ENCODE results near the gene PPP2R5C. TPM values are rescaled to one million over a fixed set of nuclear protein-coding genes. Genes with fewer than 3 reads are reported as not detected.

Gene PPP2R5C
- total and polyA plus RNA-seq, 2 donors from 2014 or later = 65.6 to 129 TPM

- intact Hi-C loops (cut with DNase I) = no loop called here
- H3K27ac ChIP-seq (ENCODE audit: low read depth in 2 of 2, low read length in 2 of 2) = no peak overlapping the region
- no peak overlapping the region for H3K4me3 ChIP-seq (ENCODE audit: low read length in 3 of 3)
- DNase-seq (no peak), FAIRE-seq (no peak)
- H3K4me1 ChIP-seq (ENCODE audit: control insufficient read depth in 2 of 3, insufficient read depth in 2 of 3, low read depth in 1 of 3, low read length in 3 of 3) = no peaks in the 10 kb centered on the region
- H3K9me3 ChIP-seq (ENCODE audit: control insufficient read depth in 2 of 3, insufficient read depth in 1 of 3, low read length in 3 of 3) = no peaks in the 10 kb centered on the region
- H3K27me3 ChIP-seq (ENCODE audit: control insufficient read depth, insufficient read depth, low read length) = no peaks in the 10 kb centered on the region
- H3K9ac ChIP-seq (ENCODE audit: low read length in 3 of 3) = no peak overlapping the region
- TF ChIP-seq, protein P1, sequence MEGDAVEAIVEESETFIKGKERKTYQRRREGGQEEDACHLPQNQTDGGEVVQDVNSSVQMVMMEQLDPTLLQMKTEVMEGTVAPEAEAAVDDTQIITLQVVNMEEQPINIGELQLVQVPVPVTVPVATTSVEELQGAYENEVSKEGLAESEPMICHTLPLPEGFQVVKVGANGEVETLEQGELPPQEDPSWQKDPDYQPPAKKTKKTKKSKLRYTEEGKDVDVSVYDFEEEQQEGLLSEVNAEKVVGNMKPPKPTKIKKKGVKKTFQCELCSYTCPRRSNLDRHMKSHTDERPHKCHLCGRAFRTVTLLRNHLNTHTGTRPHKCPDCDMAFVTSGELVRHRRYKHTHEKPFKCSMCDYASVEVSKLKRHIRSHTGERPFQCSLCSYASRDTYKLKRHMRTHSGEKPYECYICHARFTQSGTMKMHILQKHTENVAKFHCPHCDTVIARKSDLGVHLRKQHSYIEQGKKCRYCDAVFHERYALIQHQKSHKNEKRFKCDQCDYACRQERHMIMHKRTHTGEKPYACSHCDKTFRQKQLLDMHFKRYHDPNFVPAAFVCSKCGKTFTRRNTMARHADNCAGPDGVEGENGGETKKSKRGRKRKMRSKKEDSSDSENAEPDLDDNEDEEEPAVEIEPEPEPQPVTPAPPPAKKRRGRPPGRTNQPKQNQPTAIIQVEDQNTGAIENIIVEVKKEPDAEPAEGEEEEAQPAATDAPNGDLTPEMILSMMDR (IDR thresholded peaks at IDR 0.05; ENCODE audit: borderline replicate concordance, extremely low read depth, insufficient read depth) = no peak
- peaks cover 0 to 30% (median 14%) of the 10 kb centered on the region in 3 donors for H3K36me3 ChIP-seq (ENCODE audit: control insufficient read depth in 2 of 3, insufficient read depth in 3 of 3, low read length in 3 of 3)
These were observed 151.3 kb downstream of the PPP2R5C start for GRCh38 chr14:101912841-101913240.

DNA sequence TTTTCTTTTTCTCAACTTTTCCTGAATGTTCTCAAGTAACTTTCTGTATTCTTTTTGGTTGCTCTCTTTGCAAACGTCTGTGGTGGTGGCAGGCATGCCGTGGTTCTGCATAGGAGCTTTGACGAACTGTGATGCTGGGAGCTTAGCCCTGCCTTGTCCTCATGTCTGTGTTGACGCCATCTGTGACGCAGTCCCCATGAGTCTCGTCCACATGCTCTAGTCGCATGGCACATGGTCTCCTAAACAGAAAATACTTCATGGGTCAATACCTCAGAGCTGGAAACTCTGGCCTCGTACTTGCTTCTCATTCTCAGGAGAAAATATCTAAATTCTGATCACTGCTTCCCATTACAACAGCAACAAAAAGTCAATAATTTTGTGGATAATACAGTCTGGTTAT is 152.6 kb downstream of the PPP2R5C start:
- H3K9ac ChIP-seq (ENCODE audit: low read length in 3 of 3) = no peak overlapping the region
- DNase-seq (no peak), FAIRE-seq (no peak)
- TF ChIP-seq, protein P1 (IDR thresholded peaks at IDR 0.05; ENCODE audit: borderline replicate concordance, extremely low read depth, insufficient read depth) = no peak
- H3K36me3 ChIP-seq (ENCODE audit: control insufficient read depth in 2 of 3, insufficient read depth in 3 of 3, low read length in 3 of 3) = peaks cover 0 to 27% (median 11%) of the 10 kb centered on the region in 3 donors
- intact Hi-C loops (cut with DNase I) = no loop called here
- H3K27me3 ChIP-seq (ENCODE audit: control insufficient read depth, insufficient read depth, low read length) = no peaks in the 10 kb centered on the region
- no peaks in the 10 kb centered on the region for H3K4me1 ChIP-seq (ENCODE audit: control insufficient read depth in 2 of 3, insufficient read depth in 2 of 3, low read depth in 1 of 3, low read length in 3 of 3)
- H3K27ac ChIP-seq (ENCODE audit: low read depth in 2 of 2, low read length in 2 of 2) = no peak overlapping the region
- no peaks in the 10 kb centered on the region for H3K9me3 ChIP-seq (ENCODE audit: control insufficient read depth in 2 of 3, insufficient read depth in 1 of 3, low read length in 3 of 3)
- no peak overlapping the region for H3K4me3 ChIP-seq (ENCODE audit: low read length in 3 of 3)

DNA sequence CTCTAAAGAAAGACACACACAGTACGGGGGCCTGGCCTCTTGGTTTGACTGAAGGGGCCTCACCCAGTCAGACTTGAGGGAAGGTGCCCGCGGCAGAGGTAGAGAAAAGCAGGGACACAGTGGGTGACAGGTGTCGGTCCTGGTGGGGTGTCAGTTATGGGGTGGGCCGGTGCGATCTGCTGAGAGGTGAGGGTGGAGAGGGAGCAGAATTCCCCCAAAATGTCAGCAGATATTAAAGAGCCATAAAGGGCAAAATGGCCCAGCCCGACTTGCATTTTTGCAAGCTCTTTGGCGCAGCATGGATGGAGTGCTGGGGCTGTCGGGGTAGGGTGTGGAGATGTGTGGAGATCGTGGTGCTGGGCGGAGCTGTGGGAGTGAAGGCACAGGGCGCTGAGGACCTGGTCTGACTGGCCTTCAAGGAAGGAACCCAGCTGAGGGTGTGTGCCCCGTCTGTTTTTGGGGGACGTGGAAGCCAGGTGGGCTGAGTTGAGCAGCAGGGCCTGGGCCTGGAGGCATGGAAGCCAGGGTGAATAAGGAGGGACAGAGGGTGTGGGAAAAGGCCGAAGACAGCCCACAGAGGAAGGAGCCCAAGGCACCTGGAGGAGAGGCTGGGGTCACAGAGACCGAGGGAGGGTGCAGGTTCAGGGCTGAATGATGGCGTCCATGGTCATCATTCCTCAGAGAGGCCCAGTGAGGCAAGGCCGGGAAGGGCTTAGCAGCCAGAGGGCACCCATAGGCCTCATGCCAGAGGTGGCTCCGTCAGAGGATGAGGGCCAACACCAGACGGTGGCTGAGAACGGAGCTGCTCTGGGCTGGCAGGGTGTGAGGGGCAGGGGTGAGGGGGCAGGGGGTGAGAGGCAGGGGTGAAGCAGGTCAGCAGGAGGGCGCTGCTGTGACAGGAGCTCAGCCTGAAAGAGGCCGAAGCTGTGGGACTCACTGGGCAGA is 154.6 kb downstream of the PPP2R5C start:
- Histone ChIP-seq H3K27me3 (ENCODE audit: control insufficient read depth, insufficient read depth, low read length) (no peaks in the 10 kb centered on the region), H3K4me3 (ENCODE audit: low read length in 3 of 3) (no peak overlapping the region), H3K36me3 (ENCODE audit: control insufficient read depth in 2 of 3, insufficient read depth in 3 of 3, low read length in 3 of 3) (peaks cover 0 to 16% (median 11%) of the 10 kb centered on the region in 3 donors), H3K4me1 (ENCODE audit: control insufficient read depth in 2 of 3, insufficient read depth in 2 of 3, low read depth in 1 of 3, low read length in 3 of 3) (no peaks in the 10 kb centered on the region), H3K27ac (ENCODE audit: low read depth in 2 of 2, low read length in 2 of 2) (no peak overlapping the region), H3K9me3 (ENCODE audit: control insufficient read depth in 2 of 3, insufficient read depth in 1 of 3, low read length in 3 of 3) (no peaks in the 10 kb centered on the region), H3K9ac (ENCODE audit: low read length in 3 of 3) (no peak overlapping the region)
- intact Hi-C loops (cut with DNase I) = no loop called here
- FAIRE-seq (no peak), DNase-seq (no peak)
- TF ChIP-seq, protein P1 (IDR thresholded peaks at IDR 0.05; ENCODE audit: borderline replicate concordance, extremely low read depth, insufficient read depth) = no peak

Data from kidney (tissue), 14 donors.